ENCODE measurements around the gene SMG6. TPM values are rescaled to one million over a fixed set of nuclear protein-coding genes. Genes with fewer than 3 reads are reported as not detected.

The SMG6 gene
- polyA plus RNA-seq, 1 donor: 30.1 TPM

- no peak for DNase-seq
These were observed 197.2 kb downstream of the SMG6 start for GRCh38 chr17:2106308-2106955.

- no peak for DNase-seq
These were observed 197.9 kb downstream of the SMG6 start for GRCh38 chr17:2105663-2106062.

GRCh38 chr17:2102931-2103809 lies 200.4 kb downstream of the SMG6 start:
- no peak for DNase-seq

GRCh38 chr17:2101448-2102257 lies 201.9 kb downstream of the SMG6 start:
- DNase-seq: no peak

- no peak for DNase-seq
These were observed 208.1 kb downstream of the SMG6 start for GRCh38 chr17:2095536-2095910.

- DNase-seq: no peak
These were observed 208.6 kb downstream of the SMG6 start for GRCh38 chr17:2094891-2095535.

GRCh38 chr17:2093349-2093748 lies 210.2 kb downstream of the SMG6 start:
- DNase-seq: no peak

- DNase-seq: no peak
These were observed 211.3 kb downstream of the SMG6 start for GRCh38 chr17:2092253-2092652.

GRCh38 chr17:2090804-2091534 lies 212.6 kb downstream of the SMG6 start:
- peak; percentile 75 for DNase-seq

- no peak for DNase-seq
These were observed 213.4 kb downstream of the SMG6 start for GRCh38 chr17:2090210-2090641.

- no peak for DNase-seq
These were observed 214.6 kb downstream of the SMG6 start for GRCh38 chr17:2089021-2089422.

- no peak for DNase-seq
These were observed 215.9 kb downstream of the SMG6 start for GRCh38 chr17:2087597-2088211.

- no peak for DNase-seq
These were observed 217.3 kb downstream of the SMG6 start for GRCh38 chr17:2086306-2086705.

- DNase-seq: no peak
These were observed 218.0 kb downstream of the SMG6 start for GRCh38 chr17:2085648-2085949.

GRCh38 chr17:2084766-2085647 lies 218.6 kb downstream of the SMG6 start:
- peak; percentile 72 for DNase-seq

- no peak for DNase-seq
These were observed 219.4 kb downstream of the SMG6 start for GRCh38 chr17:2084036-2084765.

- DNase-seq: no peak
These were observed 220.0 kb downstream of the SMG6 start for GRCh38 chr17:2083613-2084035.

GRCh38 chr17:2082003-2082781 lies 221.4 kb downstream of the SMG6 start:
- no peak for DNase-seq

- no peak for DNase-seq
These were observed 222.0 kb downstream of the SMG6 start for GRCh38 chr17:2081564-2081963.

Measured in left kidney (tissue), 2 donors.